Upper lobe of right lung (tissue), 1 donor: ENCODE measurements around the gene NAP1L4. TPM values are rescaled to one million over a fixed set of nuclear protein-coding genes. Genes with fewer than 3 reads are reported as not detected.
A peak's percentile ranks its signal among the peaks of the same experiment; 100 is the strongest.

Source experiments
- ATAC-seq: fragments of 200-7000 bp; cut with Tn5 transposase; one replicate; pipeline ENCODE4 v1.9.1; 2020; ENCODE audit warnings: mild to moderate bottlenecking, moderate library complexity
- DNase-seq: peaks from one replicate; pipeline ENCODE4 v3.0.0-alpha.2; 2020
- H3K27ac ChIP-seq: fragments of 200-600 bp; one replicate; pipeline ENCODE4 v1.8.0; 2022
- H3K27me3 ChIP-seq: fragments of 200-600 bp; one replicate; pipeline ENCODE4 v1.8.0; 2022; ENCODE audit warnings: mild to moderate bottlenecking
- H3K36me3 ChIP-seq: fragments of 200-600 bp; one replicate; pipeline ENCODE4 v1.8.0; 2022
- H3K4me1 ChIP-seq: fragments of 200-600 bp; one replicate; pipeline ENCODE4 v1.8.0; 2022
- H3K4me3 ChIP-seq: fragments of 200-600 bp; one replicate; pipeline ENCODE4 v1.8.0; 2022; ENCODE audit warnings: mild to moderate bottlenecking
- H3K9me3 ChIP-seq: fragments of 200-600 bp; one replicate; pipeline ENCODE4 v1.8.0; 2022
- intact Hi-C: fragments of 100-400 bp; cut with DNase I; formaldehyde crosslinking; loops from one replicate; pipeline ENCODE4 v1.11.0; 2022
- total RNA-seq: library from RNA; stranded (reverse); fragmentation: NEBNext Ultra II Directional; extraction: Animal tissue kit (Norgen Biotek cat#: 25700); gene quantifications from one replicate; pipeline ENCODE4 v1.2.1, GENCODE V29; 2021
- TF ChIP-seq, protein P1 (sequence below): fragments of 200-600 bp; IDR thresholded peaks from one replicate; pipeline ENCODE4 v1.8.0; 2022; ENCODE audit warnings: antibody characterized with exemption
- donor health status: DM: no; HTN: yes; CAD: no; lungs with severe emphysema.

The NAP1L4 gene
- total RNA-seq, 1 donor from 2014 or later: 92.7 TPM

- Histone ChIP-seq H3K27me3 (peaks cover 14% of the 10 kb centered on the region), H3K4me1 (peaks cover 18% of the 10 kb centered on the region)
- TF ChIP-seq, protein P1, sequence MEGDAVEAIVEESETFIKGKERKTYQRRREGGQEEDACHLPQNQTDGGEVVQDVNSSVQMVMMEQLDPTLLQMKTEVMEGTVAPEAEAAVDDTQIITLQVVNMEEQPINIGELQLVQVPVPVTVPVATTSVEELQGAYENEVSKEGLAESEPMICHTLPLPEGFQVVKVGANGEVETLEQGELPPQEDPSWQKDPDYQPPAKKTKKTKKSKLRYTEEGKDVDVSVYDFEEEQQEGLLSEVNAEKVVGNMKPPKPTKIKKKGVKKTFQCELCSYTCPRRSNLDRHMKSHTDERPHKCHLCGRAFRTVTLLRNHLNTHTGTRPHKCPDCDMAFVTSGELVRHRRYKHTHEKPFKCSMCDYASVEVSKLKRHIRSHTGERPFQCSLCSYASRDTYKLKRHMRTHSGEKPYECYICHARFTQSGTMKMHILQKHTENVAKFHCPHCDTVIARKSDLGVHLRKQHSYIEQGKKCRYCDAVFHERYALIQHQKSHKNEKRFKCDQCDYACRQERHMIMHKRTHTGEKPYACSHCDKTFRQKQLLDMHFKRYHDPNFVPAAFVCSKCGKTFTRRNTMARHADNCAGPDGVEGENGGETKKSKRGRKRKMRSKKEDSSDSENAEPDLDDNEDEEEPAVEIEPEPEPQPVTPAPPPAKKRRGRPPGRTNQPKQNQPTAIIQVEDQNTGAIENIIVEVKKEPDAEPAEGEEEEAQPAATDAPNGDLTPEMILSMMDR: peak; percentile 65
These were observed 61.3 kb downstream of the NAP1L4 start for GRCh38 chr11:2930704-2931419.

DNA sequence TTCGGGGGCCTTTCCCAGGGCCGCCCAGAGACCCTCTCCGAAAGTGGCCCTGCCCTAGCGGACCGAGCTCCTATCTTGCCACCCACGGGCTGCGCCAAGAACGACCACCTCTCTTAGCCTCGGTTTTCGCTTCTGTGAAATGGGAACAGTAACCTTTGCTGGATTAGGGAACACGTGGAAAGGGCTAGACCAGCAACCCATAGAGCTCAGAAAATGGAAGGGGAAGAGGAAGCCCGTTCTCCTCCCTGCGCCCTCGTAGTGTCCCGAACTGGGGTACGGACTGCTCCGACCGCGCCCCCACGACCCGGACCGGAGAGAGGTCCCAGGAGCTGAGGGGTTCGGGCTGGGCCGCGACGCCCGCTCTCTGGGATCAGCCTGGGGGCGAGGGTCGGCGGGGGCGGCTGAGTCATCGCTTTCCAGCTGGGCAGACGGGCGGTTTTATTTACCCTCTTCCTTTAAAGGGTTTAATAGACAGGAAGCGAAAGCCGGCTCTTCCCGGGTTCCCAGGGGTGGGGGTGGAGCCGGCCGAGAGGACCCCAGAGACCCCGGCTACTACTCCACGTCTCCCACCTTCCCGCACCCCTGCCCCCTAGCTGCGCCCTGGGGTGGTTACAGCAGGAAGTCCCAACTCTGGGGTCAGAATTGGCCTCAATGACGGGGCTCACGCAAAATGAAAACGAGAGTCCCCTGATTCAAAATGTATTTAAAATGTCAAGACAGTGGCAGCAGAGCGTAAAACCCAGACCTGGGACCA lies 62.0 kb downstream of the NAP1L4 start:
- ATAC-seq (peak; percentile 4), DNase-seq (peak; percentile 82)
- intact Hi-C loops: no loop called here
- peak overlapping the region; percentile 62 for H3K27ac ChIP-seq
- H3K27me3 ChIP-seq: peaks cover 14% of the 10 kb centered on the region
- H3K4me3 ChIP-seq: peak overlapping the region; percentile 64
- H3K9me3 ChIP-seq: no peaks in the 10 kb centered on the region
- H3K36me3 ChIP-seq: no peaks in the 10 kb centered on the region
- TF ChIP-seq, protein P1: no peak
- peaks cover 18% of the 10 kb centered on the region for H3K4me1 ChIP-seq

More at GRCh38 chr11:2930704-2931419, 61.3 kb downstream of the NAP1L4 start:
- Histone ChIP-seq H3K36me3 (no peaks in the 10 kb centered on the region), H3K27ac (peak overlapping the region; percentile 62), H3K9me3 (no peaks in the 10 kb centered on the region), H3K4me3 (peak overlapping the region; percentile 64)
- DNase-seq: peak; percentile 94
- intact Hi-C loops: no loop called here
- ATAC-seq: peak; percentile 79

GRCh38 chr11:2929531-2929949 lies 62.6 kb downstream of the NAP1L4 start:
- TF ChIP-seq, protein P1: no peak
- Histone ChIP-seq H3K9me3 (no peaks in the 10 kb centered on the region), H3K4me1 (peaks cover 18% of the 10 kb centered on the region), H3K27me3 (peaks cover 14% of the 10 kb centered on the region), H3K27ac (peak overlapping the region; percentile 62), H3K36me3 (no peaks in the 10 kb centered on the region), H3K4me3 (peak overlapping the region; percentile 64)
- peak; percentile 60 for ATAC-seq
- intact Hi-C loops: no loop called here
- DNase-seq: peak; percentile 88

DNA sequence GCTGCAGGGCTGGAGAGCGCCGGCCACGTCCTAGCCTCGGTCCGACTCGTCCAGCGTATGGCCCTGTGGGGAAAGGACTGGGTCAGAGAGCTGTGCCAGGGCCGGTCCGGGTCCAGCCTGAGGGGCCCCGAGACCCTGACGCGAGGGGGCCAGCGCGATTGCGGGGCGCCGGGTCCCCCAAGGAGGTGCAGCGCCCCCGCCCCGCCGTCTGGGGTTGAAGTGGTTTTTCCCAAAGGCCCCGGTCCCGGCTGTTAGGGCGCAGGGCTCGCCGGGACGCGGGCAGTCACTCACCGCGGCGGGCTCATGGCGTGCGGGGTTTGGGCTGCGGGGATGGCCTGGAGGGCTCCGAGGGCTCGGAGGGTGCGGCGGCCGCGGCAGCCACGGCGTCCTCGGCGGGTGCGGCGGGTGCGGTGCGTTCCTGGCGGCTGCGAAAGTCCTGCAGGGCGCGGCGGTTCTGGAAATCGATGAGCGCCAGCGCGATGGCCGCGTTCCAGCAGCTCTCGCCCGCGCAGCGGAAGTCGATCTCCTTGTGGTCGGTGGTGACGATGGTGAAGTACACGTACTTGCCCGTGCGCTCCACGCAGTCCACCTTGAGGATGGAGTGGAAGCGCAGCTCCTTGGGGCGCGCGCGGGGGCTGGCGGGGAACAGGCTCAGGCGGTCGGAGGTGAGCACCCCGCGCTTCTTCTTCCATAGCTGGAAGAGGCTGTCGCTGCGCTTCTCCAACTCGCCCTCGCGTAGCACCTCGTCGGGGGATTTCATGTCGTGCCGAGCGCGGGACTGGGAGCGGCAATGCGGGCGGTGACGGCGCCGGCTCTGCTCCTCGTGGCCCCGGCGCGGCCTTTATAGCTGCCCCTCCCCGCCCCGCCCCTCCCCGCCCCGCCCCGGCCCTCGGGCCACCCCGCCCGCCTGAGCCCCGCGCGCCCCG lies 63.3 kb downstream of the NAP1L4 start, which contains the start of gene PHLDA2:
Gene PHLDA2 (minus strand): TSS at position 816 of the 926 bp plus-strand sequence. CDS start 56 bp downstream, at position 760.
- Histone ChIP-seq H3K36me3 (no peaks in the 10 kb centered on the region), H3K4me1 (peaks cover 18% of the 10 kb centered on the region), H3K4me3 (peak within 1 kb of the TSS; percentile 64), H3K27me3 (peaks cover 14% of the 10 kb centered on the region), H3K27ac (peak within 1 kb of the TSS; percentile 62), H3K9me3 (no peaks in the 10 kb centered on the region)
- peak; percentile 48 for ATAC-seq
- TF ChIP-seq, protein P1: no peak
- intact Hi-C loops: no loop called here
- peak; percentile 86 for DNase-seq
